C4-2B (cell line): ENCODE measurements around the gene NAA80.
A peak's percentile ranks its signal among the peaks of the same experiment; 100 is the strongest.

ENCODE experiments used
- H3K27ac ChIP-seq: fragments of 450-650 bp; 2 replicates; pipeline ENCODE4 v1.5.1; 2017
- CTCF ChIP-seq: fragments of 450-650 bp; conservative IDR thresholded peaks from 2 replicates; pipeline ENCODE4 v1.5.1; 2017; ENCODE audit warnings: mild to moderate bottlenecking
- ZFX ChIP-seq: fragments of 450-650 bp; IDR thresholded peaks from 2 replicates; pipeline ENCODE4 v1.6.1; 2017

Gene NAA80

GRCh38 chr3:50298836-50299637, at the start of gene NAA80, which contains the start of gene HYAL3:
Gene NAA80 (minus strand): TSS chr3:50299405. CDS start chr3:50297463, 1,942 bp downstream.
Gene HYAL3 (minus strand): TSS chr3:50299405. CDS start chr3:50295602, 3,803 bp downstream.
- TF ChIP-seq ZFX (no peak), CTCF (no peak; the same call in 1 of the 2 replicates)
- H3K27ac ChIP-seq, result peak within 1 kb of the TSS; percentile 83

- TF ChIP-seq ZFX, result no peak
- TF ChIP-seq CTCF, result peak; percentile 83
- H3K27ac ChIP-seq, result no peak overlapping the region
Measured at GRCh38 chr3:50347187-50347813, 48.1 kb upstream of the NAA80 start.

- peak within 1 kb of the TSS; percentile 60 for H3K27ac ChIP-seq
- TF ChIP-seq CTCF (no peak), ZFX (no peak)
Measured at GRCh38 chr3:50345586-50346234, 46.5 kb upstream of the NAA80 start, which contains the start of gene ZMYND10. Gene ZMYND10 (minus strand): TSS chr3:50345732. CDS start chr3:50345579, 153 bp downstream.

- H3K27ac ChIP-seq, result peak overlapping the region; percentile 60
- TF ChIP-seq CTCF (no peak), ZFX (no peak)
Measured at GRCh38 chr3:50345008-50345407, 45.8 kb upstream of the NAA80 start.

GRCh38 chr3:50342813-50343633, 43.8 kb upstream of the NAA80 start:
- no peak overlapping the region for H3K27ac ChIP-seq
- TF ChIP-seq CTCF, result no peak
- TF ChIP-seq ZFX, result no peak

- no peak overlapping the region for H3K27ac ChIP-seq
Measured at GRCh38 chr3:50341996-50342650, 42.9 kb upstream of the NAA80 start.

More at GRCh38 chr3:50341996-50342650, 42.9 kb upstream of the NAA80 start:
- TF ChIP-seq CTCF (no peak), ZFX (no peak)
